CD4-positive, alpha-beta T cell treated with Interferon gamma for 1 hour (primary cell): Measurements from ENCODE around the gene SLC29A2.
A peak's percentile ranks its signal among the peaks of the same experiment; 100 is the strongest.
"Not testable (repeated sequence)": the region's sequence is repeated elsewhere in the genome, so short reads cannot be mapped to it uniquely, and the experiment has no call there.

Source experiments
- DNase-seq: peaks from one replicate; pipeline ENCODE4 v3.0.0-alpha.2; 2020

SLC29A2 gene

GRCh38 chr11:66371627-66372415, at the start of gene SLC29A2:
Gene SLC29A2 (minus strand): TSS chr11:66371760. CDS start chr11:66371591, 169 bp downstream.
- peak; percentile 84 for DNase-seq

DNA sequence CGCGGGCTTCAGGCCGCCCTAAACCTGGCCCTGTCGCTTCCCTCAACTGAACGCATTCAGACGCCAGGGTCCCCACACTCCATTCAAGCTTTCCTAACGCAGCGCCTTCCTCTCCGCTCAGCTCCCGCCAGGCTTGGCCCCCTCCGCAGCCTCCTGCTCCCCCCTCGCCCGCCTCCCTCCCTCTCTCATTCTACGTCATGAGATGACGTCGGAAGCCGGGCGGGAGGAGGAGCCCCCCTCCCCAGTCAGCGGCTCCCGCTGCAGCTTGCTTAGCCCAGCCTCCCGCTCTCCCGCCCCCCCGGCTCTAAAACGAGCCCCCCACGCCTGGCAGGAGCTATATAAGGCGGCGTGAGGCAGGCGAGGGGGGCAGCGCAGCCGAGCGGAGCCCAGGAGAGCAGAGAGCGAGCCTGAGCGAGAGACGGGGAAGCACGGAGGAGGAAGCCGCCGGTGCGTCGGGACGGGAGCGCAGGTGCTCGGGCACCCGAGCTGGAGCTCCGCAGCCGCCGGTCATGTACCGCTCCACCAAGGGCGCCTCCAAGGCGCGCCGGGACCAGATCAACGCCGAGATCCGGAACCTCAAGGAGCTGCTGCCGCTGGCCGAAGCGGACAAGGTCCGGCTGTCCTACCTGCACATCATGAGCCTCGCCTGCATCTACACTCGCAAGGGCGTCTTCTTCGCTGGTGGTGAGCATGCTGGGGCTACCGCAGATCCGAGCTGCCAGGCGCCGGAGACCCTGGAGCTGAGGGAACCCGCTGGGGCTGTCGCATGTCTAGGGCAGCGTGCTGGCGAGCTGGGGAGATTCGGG, 49.3 kb upstream of the SLC29A2 start, which contains the start of gene NPAS4:
NPAS4 (plus strand) TSS at position 365 of the 806 bp plus-strand sequence; CDS start at position 510, 145 bp downstream.
- DNase-seq, result no peak

DNA sequence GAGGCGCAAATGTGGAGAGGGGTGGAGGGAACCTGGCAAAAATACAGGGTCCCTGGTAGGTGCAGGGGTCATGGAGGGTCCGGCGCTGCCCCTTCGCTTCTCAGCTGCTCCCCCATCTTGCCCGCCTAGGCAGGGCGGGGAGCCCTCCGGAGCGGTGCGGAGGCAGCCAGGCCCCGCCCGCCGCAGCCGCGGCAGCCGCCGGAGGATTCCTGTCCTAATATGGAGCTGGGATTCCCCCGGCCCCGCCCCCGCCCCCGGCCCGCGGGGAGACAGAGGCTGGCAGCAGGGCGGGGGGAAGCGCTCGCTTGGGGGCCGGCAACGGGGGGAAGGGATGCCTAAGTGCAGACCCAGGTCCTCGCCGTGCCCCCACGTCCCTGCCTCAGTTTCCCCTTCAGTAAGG, 48.3 kb upstream of the SLC29A2 start:
- no peak for DNase-seq

- DNase-seq, result no peak
Observed at GRCh38 chr11:66418986-66419308, 47.4 kb upstream of the SLC29A2 start.

GRCh38 chr11:66418168-66418985, 46.8 kb upstream of the SLC29A2 start:
- DNase-seq, result peak; percentile 30

GRCh38 chr11:66417000-66417399, 45.4 kb upstream of the SLC29A2 start:
- no peak for DNase-seq

DNA sequence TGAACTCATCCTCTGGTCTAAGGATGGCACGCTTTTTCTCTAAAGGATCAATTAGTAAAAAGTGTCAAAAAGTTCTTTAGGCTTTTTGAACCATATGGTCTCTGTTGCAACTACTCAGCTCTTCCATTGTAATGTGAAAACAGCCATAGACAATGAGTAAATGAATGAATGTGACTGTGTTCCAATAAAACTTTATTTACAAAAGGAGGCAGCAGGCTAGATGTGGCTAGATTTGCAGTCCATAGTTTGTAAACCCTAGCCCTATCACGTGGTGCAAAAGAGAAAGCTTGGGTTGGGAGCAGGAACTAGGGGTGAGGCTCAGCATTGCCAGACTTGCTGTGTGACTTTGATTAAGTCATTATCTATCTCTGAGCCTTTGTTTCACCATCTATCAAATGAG, 43.9 kb upstream of the SLC29A2 start:
- DNase-seq, result no peak

DNA sequence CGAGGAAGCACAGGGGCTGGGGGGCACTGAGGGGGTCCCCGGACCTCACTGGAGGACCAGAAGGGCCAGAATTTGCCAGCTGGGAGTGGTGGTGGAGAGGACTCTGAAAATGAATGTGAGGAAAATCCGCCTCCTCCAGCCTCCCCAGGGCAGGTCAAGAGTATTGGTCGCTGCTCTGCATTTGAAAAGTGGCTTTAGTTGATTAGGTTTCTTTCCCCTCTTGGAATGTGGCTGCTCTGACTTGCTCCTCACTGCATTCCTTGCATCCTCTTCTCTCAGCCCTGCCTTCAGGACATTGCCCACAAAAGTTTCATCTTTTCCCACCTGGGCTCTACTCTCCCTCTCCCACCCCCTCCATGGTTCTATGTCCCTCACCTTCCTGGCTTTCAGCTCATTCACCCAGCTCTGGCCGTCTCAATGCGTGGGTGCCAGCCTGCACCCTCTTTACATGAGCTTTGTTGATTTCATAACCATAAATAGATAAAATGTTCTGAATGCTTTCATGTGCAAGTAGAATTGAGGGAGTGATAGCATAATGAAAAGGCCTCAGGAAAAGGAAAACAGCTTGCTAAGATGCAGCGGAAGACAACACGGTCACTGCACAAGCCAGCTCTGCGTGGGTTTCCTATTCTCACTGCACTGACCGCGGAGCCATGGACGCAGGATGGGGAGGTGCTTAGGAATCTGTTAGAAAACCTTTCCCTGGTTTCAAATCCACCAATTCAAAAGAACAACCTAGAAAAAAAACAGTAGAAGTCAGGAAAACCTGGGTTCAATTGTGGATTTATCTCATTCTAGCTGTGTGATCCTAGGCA, 42.8 kb upstream of the SLC29A2 start:
- no peak for DNase-seq

DNA sequence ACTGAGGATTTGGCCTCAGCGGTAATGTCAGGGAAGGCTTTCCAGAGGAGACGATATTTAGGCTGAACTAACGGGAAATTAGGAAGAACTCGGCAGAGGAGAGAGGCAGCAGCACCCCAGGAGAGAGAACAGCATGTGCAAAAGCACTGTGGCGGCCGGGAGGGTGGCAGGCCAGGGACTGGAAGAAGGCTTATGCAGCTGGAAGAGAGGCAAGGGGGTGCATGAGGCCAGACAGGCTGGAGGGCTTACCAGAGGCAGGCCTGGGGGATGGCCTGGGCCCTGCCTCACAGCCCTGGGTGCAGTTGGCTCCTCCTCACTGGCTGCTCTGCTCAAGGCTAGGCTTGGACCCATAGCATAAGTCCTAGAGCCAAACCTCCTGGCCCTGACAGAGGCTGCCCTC, 41.6 kb upstream of the SLC29A2 start:
- no peak for DNase-seq

DNA sequence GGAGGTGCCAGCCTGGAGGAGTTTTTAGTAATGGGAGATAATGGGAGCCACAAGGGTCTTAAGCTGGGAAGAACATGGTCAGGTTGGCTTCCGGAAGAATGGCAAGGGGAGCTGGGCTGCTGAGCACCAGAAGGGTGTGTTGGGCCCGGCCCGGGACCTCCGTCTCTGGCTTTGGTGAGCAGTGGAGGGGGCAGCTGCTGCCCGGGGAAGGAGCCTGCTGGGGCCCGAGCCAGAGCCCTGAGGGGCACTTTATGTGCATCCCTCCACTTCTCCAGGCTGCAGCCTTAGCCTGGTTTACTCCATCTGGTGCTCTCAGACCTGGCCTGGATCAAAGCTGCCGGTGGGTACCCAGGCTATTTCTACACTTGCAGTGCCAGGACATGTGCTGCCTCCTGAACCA, 40.5 kb upstream of the SLC29A2 start:
- no peak for DNase-seq

GRCh38 chr11:66411323-66411722, 39.8 kb upstream of the SLC29A2 start:
- DNase-seq, result no peak

DNA sequence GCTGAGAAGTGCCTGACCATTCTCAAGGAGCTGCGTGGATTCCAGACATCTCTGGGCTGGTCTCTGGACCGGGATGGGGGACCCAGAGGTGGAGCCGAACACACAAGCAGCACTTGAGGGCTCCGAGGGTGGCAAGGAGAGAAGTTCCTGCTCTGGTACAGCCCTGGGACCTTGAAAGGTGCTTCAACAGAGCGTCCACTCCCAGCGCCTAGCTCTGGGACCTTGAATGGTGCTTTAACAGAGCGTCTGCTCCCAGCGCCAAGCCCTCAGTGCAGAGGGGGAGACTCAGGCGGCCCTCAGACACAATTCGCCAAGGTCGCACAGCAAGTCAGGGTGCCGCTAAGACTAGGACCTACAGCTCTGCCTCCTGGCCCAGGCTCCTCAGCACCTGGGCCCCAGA, 38.6 kb upstream of the SLC29A2 start:
- no peak for DNase-seq

DNA sequence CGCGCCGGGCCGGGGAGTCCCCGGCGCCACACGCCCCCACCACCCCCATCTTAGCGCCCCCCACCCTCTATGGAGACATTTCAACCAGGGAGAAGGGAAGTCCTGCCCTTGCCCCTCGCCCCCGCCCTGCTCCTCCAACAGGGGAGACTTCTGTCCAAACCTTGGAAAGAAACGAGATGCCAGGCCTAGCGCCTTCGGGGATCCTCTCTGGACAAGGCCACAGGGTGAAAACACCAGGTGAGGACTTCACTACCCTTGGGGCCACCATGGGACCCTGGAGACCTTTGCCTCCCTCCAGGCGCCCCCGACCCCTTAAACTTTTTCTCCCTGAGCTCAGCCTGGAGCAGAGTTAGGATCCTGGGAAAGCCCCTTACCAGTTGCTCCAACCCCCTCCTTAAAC, 37.7 kb upstream of the SLC29A2 start:
- DNase-seq, result no peak

- DNase-seq, result peak; percentile 84
Observed at GRCh38 chr11:66408488-66409214, 37.1 kb upstream of the SLC29A2 start.

- DNase-seq, result no peak
Observed at GRCh38 chr11:66407651-66408050, 36.1 kb upstream of the SLC29A2 start.

GRCh38 chr11:66393954-66394353, 22.4 kb upstream of the SLC29A2 start:
- DNase-seq, result no peak

- no peak for DNase-seq
Observed at GRCh38 chr11:66391322-66391721, 19.8 kb upstream of the SLC29A2 start.

- peak; percentile 69 for DNase-seq
Observed at GRCh38 chr11:66388780-66389386, 17.3 kb upstream of the SLC29A2 start.

- peak; percentile 78 for DNase-seq
Observed at GRCh38 chr11:66386171-66387069, 14.9 kb upstream of the SLC29A2 start.

- DNase-seq, result not testable (repeated sequence)
Observed at GRCh38 chr11:66384316-66384715, 12.8 kb upstream of the SLC29A2 start.
